Measurements from ENCODE around the gene MARCO. TPM values are rescaled to one million over a fixed set of nuclear protein-coding genes. Genes with fewer than 3 reads are reported as not detected.

The MARCO gene
- total RNA-seq, 1 donor from 2014 or later = 0.33 TPM

DNA sequence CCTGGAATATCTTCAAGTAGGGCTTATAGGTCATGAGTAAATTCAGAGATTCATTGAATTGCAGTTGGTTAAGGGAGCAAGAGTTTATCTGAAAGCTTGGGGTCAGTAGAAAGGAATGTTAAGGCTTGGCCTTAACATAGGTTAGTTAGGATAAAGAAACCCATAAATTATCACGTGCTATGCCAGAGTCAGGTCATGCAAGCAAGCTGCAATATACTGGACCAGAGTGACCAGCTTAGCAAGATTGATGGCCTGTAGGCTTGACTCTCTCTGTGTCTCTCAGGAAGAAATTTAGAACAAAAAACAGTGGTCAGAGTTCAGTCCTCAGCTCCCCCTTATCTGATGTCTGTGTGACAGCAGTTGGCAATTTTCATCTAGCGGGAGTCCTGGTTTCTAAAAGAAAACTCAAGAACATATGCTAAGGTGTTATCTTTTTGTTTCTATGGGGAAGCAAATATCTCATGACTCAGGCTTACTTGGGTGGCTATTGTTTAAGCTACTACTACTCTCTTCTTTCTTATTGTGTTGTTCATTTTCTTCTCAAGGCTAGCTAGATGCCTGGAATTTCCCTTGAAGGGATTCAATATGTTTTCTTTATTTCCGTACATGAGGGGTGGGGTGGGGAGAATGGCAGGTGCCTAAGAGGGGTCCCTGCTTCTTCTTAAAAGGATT, 28.7 kb upstream of the MARCO start:
- Histone ChIP-seq H3K27me3 (ENCODE audit: control insufficient read depth, insufficient read depth, low read length) (no peaks in the 10 kb centered on the region), H3K36me3 (ENCODE audit: control insufficient read depth, insufficient read depth, low read length) (no peaks in the 10 kb centered on the region), H3K4me3 (ENCODE audit: low read depth, low read length) (no peak overlapping the region)
- no peak for DNase-seq (ENCODE audit: low read depth)
- TF ChIP-seq, protein P1, sequence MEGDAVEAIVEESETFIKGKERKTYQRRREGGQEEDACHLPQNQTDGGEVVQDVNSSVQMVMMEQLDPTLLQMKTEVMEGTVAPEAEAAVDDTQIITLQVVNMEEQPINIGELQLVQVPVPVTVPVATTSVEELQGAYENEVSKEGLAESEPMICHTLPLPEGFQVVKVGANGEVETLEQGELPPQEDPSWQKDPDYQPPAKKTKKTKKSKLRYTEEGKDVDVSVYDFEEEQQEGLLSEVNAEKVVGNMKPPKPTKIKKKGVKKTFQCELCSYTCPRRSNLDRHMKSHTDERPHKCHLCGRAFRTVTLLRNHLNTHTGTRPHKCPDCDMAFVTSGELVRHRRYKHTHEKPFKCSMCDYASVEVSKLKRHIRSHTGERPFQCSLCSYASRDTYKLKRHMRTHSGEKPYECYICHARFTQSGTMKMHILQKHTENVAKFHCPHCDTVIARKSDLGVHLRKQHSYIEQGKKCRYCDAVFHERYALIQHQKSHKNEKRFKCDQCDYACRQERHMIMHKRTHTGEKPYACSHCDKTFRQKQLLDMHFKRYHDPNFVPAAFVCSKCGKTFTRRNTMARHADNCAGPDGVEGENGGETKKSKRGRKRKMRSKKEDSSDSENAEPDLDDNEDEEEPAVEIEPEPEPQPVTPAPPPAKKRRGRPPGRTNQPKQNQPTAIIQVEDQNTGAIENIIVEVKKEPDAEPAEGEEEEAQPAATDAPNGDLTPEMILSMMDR (IDR thresholded peaks at IDR 0.05; ENCODE audit: insufficient read depth, low read length, poor library complexity, severe bottlenecking) = no peak

DNA sequence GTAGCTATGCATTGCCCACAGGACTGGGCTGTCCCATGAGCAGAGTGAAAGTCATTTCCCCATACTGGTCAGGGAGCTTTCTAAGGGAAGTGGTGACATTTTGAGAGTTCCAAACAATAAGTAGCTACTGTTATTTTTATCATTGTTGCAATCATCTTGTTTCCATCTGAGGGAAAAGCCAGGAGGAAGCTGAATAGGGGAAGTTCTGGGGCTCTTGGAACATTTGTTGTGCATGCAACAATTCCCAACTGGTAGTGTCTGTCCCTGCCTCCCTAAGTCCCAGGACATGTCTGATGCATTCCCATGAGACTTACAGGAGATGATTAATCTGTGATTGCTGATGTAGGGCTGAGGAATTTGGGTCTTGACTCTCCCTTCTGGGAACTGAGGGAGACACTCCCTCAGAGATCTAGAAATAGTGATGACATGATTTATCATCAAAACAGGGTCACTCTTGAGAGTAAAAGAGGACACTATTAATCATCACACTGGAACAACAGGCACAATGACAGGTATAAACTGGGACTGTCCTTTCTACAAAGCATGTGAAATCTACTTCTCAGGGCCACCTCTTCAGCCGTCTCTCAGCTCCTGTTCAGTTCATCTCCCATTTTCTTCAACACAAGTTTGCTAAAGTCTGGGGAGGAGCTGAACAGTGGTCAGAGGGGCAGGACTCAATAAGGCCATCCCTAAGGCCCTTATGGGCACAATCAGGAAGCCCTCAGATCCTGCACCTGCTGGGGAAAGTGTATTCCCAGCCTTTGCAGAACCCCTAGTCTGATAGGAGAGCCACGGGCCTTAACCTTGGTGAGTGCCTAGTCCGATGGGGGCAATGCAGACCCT, 28.0 kb upstream of the MARCO start:
- no peak for DNase-seq (ENCODE audit: low read depth)
- TF ChIP-seq, protein P1 (IDR thresholded peaks at IDR 0.05; ENCODE audit: insufficient read depth, low read length, poor library complexity, severe bottlenecking) = no peak
- H3K27me3 ChIP-seq (ENCODE audit: control insufficient read depth, insufficient read depth, low read length) = no peaks in the 10 kb centered on the region

DNA sequence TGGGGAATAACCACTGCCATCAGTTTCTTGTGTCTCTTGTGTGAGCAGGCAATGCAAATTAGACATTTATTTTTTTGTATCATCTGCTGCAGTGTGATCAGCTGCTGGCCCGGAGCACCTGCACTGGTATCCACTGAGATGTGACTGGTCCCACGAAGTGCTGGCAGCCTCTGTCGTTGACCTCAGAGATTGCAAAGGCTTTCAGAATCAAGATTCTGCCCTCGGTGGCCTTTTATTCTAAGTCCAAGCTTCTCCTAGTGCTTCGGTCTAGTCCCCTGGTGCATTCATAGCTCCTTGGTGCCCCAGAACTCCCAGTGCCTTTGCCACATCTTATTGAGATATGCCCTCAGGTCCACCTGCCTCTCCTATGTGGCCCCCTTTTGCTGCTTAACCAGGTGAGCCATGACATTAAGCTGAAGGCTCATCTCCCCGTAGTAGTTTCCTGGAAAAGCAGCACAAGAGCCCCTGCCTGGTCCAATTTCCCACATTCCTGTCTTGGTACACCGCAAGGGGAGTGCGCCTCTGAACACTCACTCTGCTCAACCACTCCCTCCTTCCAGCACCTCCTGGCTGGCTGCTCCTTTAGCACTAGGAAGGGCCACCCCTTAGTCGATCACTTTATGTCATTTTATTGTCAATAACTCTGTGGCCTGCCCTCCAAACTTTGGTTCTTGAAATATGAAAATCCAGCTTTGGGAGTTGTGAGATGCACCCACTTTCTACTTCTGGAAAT, 27.1 kb upstream of the MARCO start:
- Histone ChIP-seq H3K27me3 (ENCODE audit: control insufficient read depth, insufficient read depth, low read length) (no peaks in the 10 kb centered on the region), H3K4me3 (ENCODE audit: low read depth, low read length) (no peak overlapping the region), H3K36me3 (ENCODE audit: control insufficient read depth, insufficient read depth, low read length) (no peaks in the 10 kb centered on the region)
- DNase-seq (ENCODE audit: low read depth) = no peak
- TF ChIP-seq, protein P1 (IDR thresholded peaks at IDR 0.05; ENCODE audit: insufficient read depth, low read length, poor library complexity, severe bottlenecking) = no peak

More for the DNA sequence above, 28.0 kb upstream of the MARCO start:
- no peaks in the 10 kb centered on the region for H3K36me3 ChIP-seq (ENCODE audit: control insufficient read depth, insufficient read depth, low read length)
- H3K4me3 ChIP-seq (ENCODE audit: low read depth, low read length) = no peak overlapping the region

DNA sequence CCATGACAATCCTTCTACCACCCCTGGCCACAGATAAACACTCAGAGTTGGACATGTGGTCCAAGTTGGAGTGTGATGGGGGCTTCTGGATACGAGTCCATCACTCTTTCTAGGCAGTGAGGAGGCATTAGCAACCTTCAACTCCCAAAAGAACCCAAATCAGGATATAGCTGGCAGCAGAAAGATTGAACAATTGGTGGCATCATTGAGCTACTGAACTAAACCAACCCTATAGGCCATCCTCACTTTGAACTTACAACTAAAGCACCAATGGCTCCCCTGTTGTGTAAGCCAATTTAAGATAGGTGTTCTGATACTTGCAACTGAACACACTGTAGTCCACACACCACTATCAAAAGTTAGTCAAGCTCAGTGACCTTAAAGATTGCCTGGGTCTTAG, 24.0 kb upstream of the MARCO start:
- TF ChIP-seq, protein P1 (IDR thresholded peaks at IDR 0.05; ENCODE audit: insufficient read depth, low read length, poor library complexity, severe bottlenecking) = no peak
- Histone ChIP-seq H3K27me3 (ENCODE audit: control insufficient read depth, insufficient read depth, low read length) (no peaks in the 10 kb centered on the region), H3K4me3 (ENCODE audit: low read depth, low read length) (no peak overlapping the region), H3K36me3 (ENCODE audit: control insufficient read depth, insufficient read depth, low read length) (no peaks in the 10 kb centered on the region)
- no peak for DNase-seq (ENCODE audit: low read depth)

DNA sequence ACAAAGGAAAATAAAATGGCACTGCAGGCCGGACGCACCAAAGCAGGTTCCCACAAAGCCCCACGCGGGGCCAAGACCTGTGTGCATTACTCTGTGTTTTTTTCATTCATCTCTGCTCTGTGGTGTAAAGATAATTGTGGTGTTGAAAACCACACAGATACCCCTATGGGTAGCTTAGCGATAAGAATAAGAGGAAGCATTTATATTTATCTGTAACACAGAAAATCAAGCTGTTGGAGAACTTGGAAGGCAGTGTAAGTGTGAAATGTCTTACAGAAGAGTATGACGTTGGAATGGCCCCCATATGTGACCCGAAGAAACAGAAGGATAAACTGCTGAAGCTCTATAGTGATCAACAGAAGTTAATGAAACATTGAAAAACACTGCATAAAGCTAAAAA, 20.3 kb upstream of the MARCO start:
- Histone ChIP-seq H3K36me3 (ENCODE audit: control insufficient read depth, insufficient read depth, low read length) (no peaks in the 10 kb centered on the region), H3K4me3 (ENCODE audit: low read depth, low read length) (no peak overlapping the region), H3K27me3 (ENCODE audit: control insufficient read depth, insufficient read depth, low read length) (peaks cover 2% of the 10 kb centered on the region)
- TF ChIP-seq, protein P1 (IDR thresholded peaks at IDR 0.05; ENCODE audit: insufficient read depth, low read length, poor library complexity, severe bottlenecking) = no peak
- DNase-seq (ENCODE audit: low read depth) = no peak

All from kidney epithelial cell (primary cell).